ENCODE data around the gene EFNA4. TPM values are rescaled to one million over a fixed set of nuclear protein-coding genes. Genes with fewer than 3 reads are reported as not detected.
A peak's percentile ranks its signal among the peaks of the same experiment; 100 is the strongest.

EFNA4 gene
- total and polyA plus RNA-seq, 9 of the 15 experiments (the other 6 are each of a cell fraction or from before 2014, with no cell fraction given), result 0.68 to 7.4 (median 6.1) TPM

DNA sequence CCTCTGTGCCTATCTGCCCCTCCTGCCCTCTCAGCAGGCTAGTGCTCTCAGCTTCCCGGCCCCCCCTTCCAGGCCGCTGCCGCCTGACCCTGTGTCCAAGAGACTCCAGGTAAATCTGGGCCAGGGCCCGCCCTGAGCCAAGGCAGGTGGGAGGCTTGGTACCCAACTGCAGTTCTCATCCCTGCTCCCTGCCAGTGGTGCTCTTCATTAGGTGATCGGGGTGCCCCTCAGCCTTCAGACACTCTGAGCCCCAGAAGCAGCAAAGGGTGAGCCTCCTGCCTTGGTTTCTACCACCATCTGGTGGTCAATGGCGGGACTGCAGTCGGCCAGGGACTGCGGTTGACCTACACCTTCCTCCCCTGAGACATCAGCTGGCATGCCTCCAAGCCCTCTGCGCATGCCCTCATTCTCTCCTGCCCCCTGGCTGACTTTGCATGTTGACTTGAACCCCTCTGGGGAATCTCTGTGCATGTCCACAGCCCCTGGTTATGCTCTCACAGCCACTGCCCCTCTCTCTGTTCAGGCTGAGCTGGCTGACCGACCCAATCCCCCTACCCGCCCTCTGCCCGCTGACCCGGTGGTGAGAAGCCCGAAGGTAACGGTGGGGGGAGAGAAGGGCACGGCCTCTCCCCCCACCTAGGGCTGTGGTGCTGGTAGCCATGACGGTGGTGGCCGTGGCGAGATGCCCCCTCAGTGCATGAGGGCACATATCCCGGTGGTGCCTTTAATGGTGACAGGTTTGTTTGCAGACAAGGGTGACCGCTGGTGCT lies 2.0 kb upstream of the EFNA4 start (continued):
- TF ChIP-seq NR2C1 (IDR thresholded peaks at IDR 0.05) (no peak), NR2C1 (tag; IDR thresholded peaks at IDR 0.05) (no peak), TAL1 (IDR thresholded peaks at IDR 0.05) (no peak), CBFA2T2 (conservative IDR thresholded peaks at IDR 0.05) (no peak), JUN (IDR thresholded peaks at IDR 0.05; ENCODE audit: borderline replicate concordance, low read depth, low read length) (0 out of 2 replicates have a peak, but pooled peaks have one; percentile 22), JUN (CRISPR knock-in tag; IDR thresholded peaks at IDR 0.05; ENCODE audit: borderline replicate concordance) (no peak), HIVEP1 (CRISPR knock-in tag; IDR thresholded peaks at IDR 0.05) (no peak), TBP (optimal IDR thresholded peaks at IDR 0.05; ENCODE audit: low read depth, low read length) (peak; percentile 19), TFAP4 (CRISPR knock-in tag; IDR thresholded peaks at IDR 0.05; ENCODE audit: borderline replicate concordance) (peak; percentile 90), SMAD1 (IDR thresholded peaks at IDR 0.05; ENCODE audit: low read depth, low read length, partially characterized antibody) (no peak), CBFB (CRISPR knock-in tag; IDR thresholded peaks at IDR 0.05) (0 out of 2 replicates have a peak, but pooled peaks have one; percentile 69)
- TF ChIP-seq, protein P1, sequence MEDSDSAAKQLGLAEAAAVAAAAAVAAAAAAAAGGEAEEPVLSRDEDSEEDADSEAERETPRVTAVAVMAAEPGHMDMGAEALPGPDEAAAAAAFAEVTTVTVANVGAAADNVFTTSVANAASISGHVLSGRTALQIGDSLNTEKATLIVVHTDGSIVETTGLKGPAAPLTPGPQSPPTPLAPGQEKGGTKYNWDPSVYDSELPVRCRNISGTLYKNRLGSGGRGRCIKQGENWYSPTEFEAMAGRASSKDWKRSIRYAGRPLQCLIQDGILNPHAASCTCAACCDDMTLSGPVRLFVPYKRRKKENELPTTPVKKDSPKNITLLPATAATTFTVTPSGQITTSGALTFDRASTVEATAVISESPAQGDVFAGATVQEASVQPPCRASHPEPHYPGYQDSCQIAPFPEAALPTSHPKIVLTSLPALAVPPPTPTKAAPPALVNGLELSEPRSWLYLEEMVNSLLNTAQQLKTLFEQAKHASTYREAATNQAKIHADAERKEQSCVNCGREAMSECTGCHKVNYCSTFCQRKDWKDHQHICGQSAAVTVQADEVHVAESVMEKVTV (CRISPR knock-in tag; IDR thresholded peaks at IDR 0.05), result peak; percentile 89

Measured in K562 (cell line).